GM21447 (cell line): ENCODE data around the gene LIPE.

Source experiments
- ATAC-seq: cut with Tn5 transposase; IDR thresholded peaks from one replicate; pipeline ENCODE4 v1.9.1; 2021; ENCODE audit not compliant: unreplicated experiment

LIPE gene

GRCh38 chr19:42412661-42413076, 14.5 kb downstream of the LIPE start:
- no peak for ATAC-seq

- ATAC-seq: no peak
These were observed 15.0 kb downstream of the LIPE start for GRCh38 chr19:42412227-42412626.

GRCh38 chr19:42411581-42412178, 15.5 kb downstream of the LIPE start:
- ATAC-seq: no peak

GRCh38 chr19:42410371-42410770, 16.8 kb downstream of the LIPE start:
- ATAC-seq: no peak

GRCh38 chr19:42409477-42409876, 17.7 kb downstream of the LIPE start:
- ATAC-seq: no peak

- ATAC-seq: no peak
These were observed 19.4 kb downstream of the LIPE start for GRCh38 chr19:42407816-42408175.

GRCh38 chr19:42407085-42407815, 19.9 kb downstream of the LIPE start:
- no peak for ATAC-seq

- no peak for ATAC-seq
These were observed 21.1 kb downstream of the LIPE start for GRCh38 chr19:42406111-42406510.

- ATAC-seq: no peak
These were observed 23.6 kb downstream of the LIPE start for GRCh38 chr19:42403586-42403985.

GRCh38 chr19:42402376-42403116, 24.6 kb downstream of the LIPE start:
- no peak for ATAC-seq

- ATAC-seq: no peak
These were observed 25.6 kb downstream of the LIPE start for GRCh38 chr19:42401365-42402303.

GRCh38 chr19:42400404-42400803, 26.8 kb downstream of the LIPE start:
- no peak for ATAC-seq

- no peak for ATAC-seq
These were observed 29.7 kb downstream of the LIPE start for GRCh38 chr19:42397263-42398166.

- ATAC-seq: peak; percentile 91
These were observed 30.6 kb downstream of the LIPE start for GRCh38 chr19:42396381-42397262.

- no peak for ATAC-seq
These were observed 32.4 kb downstream of the LIPE start for GRCh38 chr19:42394751-42395150.

- ATAC-seq: no peak
These were observed 35.0 kb downstream of the LIPE start for GRCh38 chr19:42392165-42392564.

- no peak for ATAC-seq
These were observed 37.3 kb downstream of the LIPE start, which contains the start of gene CNFN for GRCh38 chr19:42389899-42390298. CNFN (minus strand) TSS chr19:42390297; CDS start chr19:42389037, 1,260 bp downstream.

GRCh38 chr19:42388851-42389489, 38.2 kb downstream of the LIPE start:
- no peak for ATAC-seq
